Tibial nerve (tissue), 3 donors: ENCODE measurements around the gene NPHS1.
"Not testable (repeated sequence)": the region's sequence is repeated elsewhere in the genome, so short reads cannot be mapped to it uniquely, and the experiment has no call there.

Source experiments
- CTCF ChIP-seq, 5 experiments: fragments of 200-600 bp in 3 of 5; fragments of 450-650 bp in 2 of 5; sonication (generic) in 3 of 5; IDR thresholded peaks; one replicate each; pipeline ENCODE4 v1.5.1; 2016 to 2019; ENCODE audit warnings: antibody characterized with exemption in 5 of 5, mild to moderate bottlenecking in 3 of 5, moderate library complexity in 2 of 5
- POLR2A ChIP-seq, 2 donors: fragments of 450-650 bp; IDR thresholded peaks; one replicate each; pipeline ENCODE4 v1.6.1; 2017; ENCODE audit warnings: antibody characterized with exemption in 2 of 2, mild to moderate bottlenecking in 2 of 2, moderate library complexity in 2 of 2

DNA sequence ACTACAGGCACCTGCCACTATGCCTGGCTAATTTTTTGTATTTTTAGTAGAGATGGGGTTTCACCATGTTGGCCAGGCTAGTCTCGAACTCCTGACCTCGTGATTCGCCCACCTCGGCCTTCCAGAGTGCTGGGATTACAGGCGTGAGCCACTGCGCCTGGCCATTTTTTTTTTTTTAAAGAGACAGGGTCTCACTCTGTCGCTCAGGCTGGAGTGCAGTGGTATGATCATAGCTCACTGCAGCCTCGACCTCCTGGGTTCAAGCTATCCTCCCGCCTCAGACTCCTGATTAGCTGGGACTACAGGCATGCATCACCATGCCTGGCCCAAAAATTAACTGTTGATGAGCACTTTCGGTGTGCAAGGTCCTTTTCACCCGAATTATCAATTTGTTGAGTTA is 16.2 kb downstream of the NPHS1 start:
- not testable (repeated sequence) for TF ChIP-seq CTCF, POLR2A (IDR thresholded peaks at IDR 0.05)
